Effector memory CD8-positive, alpha-beta T cell (primary cell): ENCODE measurements around the gene ARHGEF17.

Experiments used
- ATAC-seq: fragments of 150-1000 bp; cut with Tn5 transposase; replicated peaks from 2 replicates; pipeline ENCODE4 v1.10.0; 2021; ENCODE audit warnings: mild to moderate bottlenecking, moderate library complexity
- DNase-seq, 3 experiments: peaks; one replicate each; pipeline ENCODE4 v3.0.0; 2021
- H3K27ac Mint-ChIP-seq, 2 donors: one replicate each; pipeline ENCODE4 v1.8.0; 2022; ENCODE audit warnings: mild to moderate bottlenecking in 2 of 2, mixed read lengths in 2 of 2, moderate library complexity in 2 of 2
- H3K27me3 Mint-ChIP-seq, 2 donors: one replicate each; pipeline ENCODE4 v1.8.0; 2022; ENCODE audit warnings: mixed read lengths in 2 of 2
- H3K36me3 Mint-ChIP-seq: one replicate; pipeline ENCODE4 v1.8.0; 2022; ENCODE audit warnings: mild to moderate bottlenecking, moderate library complexity, mixed read lengths; ENCODE audit not compliant: insufficient read depth
- H3K4me1 Mint-ChIP-seq, 2 donors: one replicate each; pipeline ENCODE4 v1.8.0; 2022; ENCODE audit warnings: low read depth in 2 of 2, mixed read lengths in 2 of 2
- H3K4me3 Mint-ChIP-seq, 2 donors: one replicate each; pipeline ENCODE4 v1.8.0; 2022; ENCODE audit warnings: mild to moderate bottlenecking in 2 of 2, mixed read lengths in 2 of 2, moderate library complexity in 2 of 2
- H3K9me3 Mint-ChIP-seq, 2 donors: one replicate each; pipeline ENCODE4 v1.8.0; 2022; ENCODE audit warnings: mixed read lengths in 2 of 2

Gene ARHGEF17

GRCh38 chr11:73403541-73403940, 95.5 kb downstream of the ARHGEF17 start:
- no peaks in the 10 kb centered on the region for H3K4me1 Mint-ChIP-seq
- H3K27me3 Mint-ChIP-seq, result no peaks in the 10 kb centered on the region
- no peak overlapping the region for H3K4me3 Mint-ChIP-seq
- peak overlapping the region; percentile 56 to 74 for H3K27ac Mint-ChIP-seq
- H3K9me3 Mint-ChIP-seq, result no peaks in the 10 kb centered on the region
- DNase-seq (no peak), ATAC-seq (no peak)
- peaks cover 46% of the 10 kb centered on the region for H3K36me3 Mint-ChIP-seq

DNA sequence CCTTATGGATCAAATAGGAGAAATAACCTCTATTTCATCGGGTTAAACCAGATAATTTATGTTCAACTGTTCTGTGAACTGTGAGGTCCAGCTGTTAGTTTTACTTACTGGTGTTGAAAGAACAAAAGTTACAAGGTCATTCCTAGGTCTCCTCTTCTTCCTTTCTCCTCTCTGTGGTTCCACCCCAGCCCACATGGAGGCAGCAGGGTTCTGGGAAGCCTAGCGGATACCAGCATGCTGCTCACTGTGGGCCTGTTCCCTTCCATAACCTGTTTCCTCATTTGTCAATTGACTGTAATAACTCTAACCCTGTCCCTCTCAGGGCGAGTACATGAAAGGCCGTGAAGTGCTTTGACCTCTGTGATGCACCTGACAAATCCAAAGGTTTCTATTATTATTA, 96.0 kb downstream of the ARHGEF17 start:
- peaks cover 44% of the 10 kb centered on the region for H3K36me3 Mint-ChIP-seq
- H3K4me1 Mint-ChIP-seq, result no peaks in the 10 kb centered on the region
- H3K4me3 Mint-ChIP-seq, result no peak overlapping the region
- peak overlapping the region in 1 of 2 donors; percentile 56 for H3K27ac Mint-ChIP-seq
- DNase-seq, result no peak
- no peak for ATAC-seq
- no peaks in the 10 kb centered on the region for H3K27me3 Mint-ChIP-seq
- no peaks in the 10 kb centered on the region for H3K9me3 Mint-ChIP-seq

DNA sequence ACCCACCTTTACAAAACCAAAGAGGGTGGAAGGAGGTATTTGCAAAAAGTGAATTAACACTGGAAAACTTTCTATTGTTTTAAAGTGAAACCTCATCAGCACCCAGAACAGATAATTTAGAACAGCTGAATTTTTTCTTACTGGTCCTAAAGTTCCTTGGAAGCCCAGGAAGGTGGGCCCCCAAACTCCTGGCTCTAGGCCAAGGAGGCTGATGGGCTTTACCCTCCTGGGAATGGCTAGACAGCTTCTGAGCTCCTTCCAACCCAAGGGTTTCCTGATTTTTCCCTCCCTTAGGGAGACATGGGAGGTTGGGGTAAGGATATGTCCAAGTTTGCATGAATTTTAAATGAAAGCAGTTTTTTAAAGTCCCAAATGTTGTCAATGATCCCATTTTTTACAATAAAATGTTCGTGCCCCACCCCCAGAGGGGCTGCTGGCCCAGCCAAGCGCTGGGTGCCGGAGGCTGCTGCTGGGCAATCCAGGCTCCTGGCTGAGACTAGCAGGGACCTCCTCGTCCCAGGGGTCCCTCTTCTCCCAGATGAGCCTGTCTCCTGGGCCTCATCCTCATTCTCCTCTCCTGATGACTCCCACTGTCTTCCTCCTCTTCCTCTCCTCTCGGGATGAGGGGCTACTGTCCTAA, 96.5 kb downstream of the ARHGEF17 start:
- Mint-ChIP-seq H3K9me3 (no peaks in the 10 kb centered on the region), H3K4me1 (no peaks in the 10 kb centered on the region), H3K36me3 (peaks cover 38% of the 10 kb centered on the region), H3K4me3 (no peak overlapping the region), H3K27me3 (no peaks in the 10 kb centered on the region), H3K27ac (peak overlapping the region; percentile 56 to 66)
- ATAC-seq (no peak), DNase-seq (no peak)

DNA sequence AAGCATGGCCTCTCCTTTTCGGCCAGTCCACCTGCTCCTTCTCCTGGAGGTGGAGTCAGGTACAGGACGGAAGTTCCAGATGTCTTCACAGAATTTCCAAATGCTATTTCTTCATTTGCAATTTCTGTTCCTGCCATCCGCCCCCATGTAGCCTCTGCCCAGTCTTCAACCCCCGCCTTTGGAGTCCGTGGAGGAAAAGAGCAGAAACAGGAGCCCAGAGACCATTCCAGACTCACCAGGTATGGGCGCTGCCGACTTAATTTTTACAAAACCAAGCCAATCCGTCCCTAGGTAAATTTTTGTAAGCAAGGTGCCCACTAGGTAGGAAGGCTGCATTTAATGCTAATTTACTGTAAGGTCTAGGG, 97.1 kb downstream of the ARHGEF17 start:
- Mint-ChIP-seq H3K36me3 (peaks cover 33% of the 10 kb centered on the region), H3K4me3 (no peak overlapping the region), H3K4me1 (no peaks in the 10 kb centered on the region), H3K9me3 (no peaks in the 10 kb centered on the region), H3K27me3 (no peaks in the 10 kb centered on the region), H3K27ac (peak overlapping the region in 1 of 2 donors; percentile 66)
- no peak for ATAC-seq
- DNase-seq, result no peak

GRCh38 chr11:73406131-73406530, 98.1 kb downstream of the ARHGEF17 start:
- H3K4me3 Mint-ChIP-seq, result no peak overlapping the region
- no peaks in the 10 kb centered on the region for H3K4me1 Mint-ChIP-seq
- no peak overlapping the region for H3K27ac Mint-ChIP-seq
- no peak for ATAC-seq
- no peaks in the 10 kb centered on the region for H3K27me3 Mint-ChIP-seq
- peaks cover 24% of the 10 kb centered on the region for H3K36me3 Mint-ChIP-seq
- no peaks in the 10 kb centered on the region for H3K9me3 Mint-ChIP-seq
- DNase-seq, result no peak

DNA sequence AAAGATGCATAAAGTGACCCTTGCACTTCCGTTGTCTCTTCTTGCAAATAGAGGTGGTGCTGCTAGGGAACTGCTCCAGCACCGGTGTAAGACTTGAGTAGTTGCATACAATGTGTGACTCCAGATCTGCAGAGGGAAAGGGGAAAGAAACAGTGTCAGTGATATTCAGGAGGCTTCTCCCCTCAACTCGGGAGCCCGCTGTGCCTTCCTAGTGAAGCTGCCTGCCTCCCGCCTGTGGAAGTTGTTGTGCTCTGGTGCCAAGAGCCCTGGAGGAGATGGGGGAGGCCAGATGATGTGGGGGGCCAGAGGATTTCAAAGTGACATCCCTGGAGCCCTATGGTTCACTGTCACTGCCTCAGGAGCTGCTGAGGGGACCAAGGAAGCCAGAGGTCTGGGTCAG, 98.5 kb downstream of the ARHGEF17 start:
- Mint-ChIP-seq H3K27ac (peak overlapping the region in 1 of 2 donors; percentile 49), H3K36me3 (peaks cover 20% of the 10 kb centered on the region), H3K4me3 (no peak overlapping the region), H3K4me1 (no peaks in the 10 kb centered on the region), H3K9me3 (no peaks in the 10 kb centered on the region), H3K27me3 (no peaks in the 10 kb centered on the region)
- DNase-seq (no peak), ATAC-seq (no peak)

DNA sequence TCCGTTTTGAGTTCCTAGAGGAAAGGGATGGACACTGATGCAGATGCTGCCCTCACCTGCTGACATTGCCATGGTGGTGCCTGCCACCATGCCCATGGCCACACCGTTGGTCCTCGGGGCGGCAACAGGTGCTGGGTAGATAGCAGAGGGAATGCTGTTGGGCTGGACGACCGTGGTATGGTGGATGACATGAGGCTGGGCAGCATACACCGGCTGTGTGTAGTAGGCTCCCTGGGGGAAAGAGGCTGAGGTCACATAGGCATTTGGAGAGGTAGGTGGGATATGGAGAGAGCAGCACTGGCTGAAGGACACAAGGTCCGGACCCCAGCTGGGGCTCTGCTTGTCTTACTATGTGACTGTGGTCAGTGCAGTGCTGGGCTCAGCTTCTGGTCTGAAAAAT, 101.4 kb downstream of the ARHGEF17 start:
- no peak overlapping the region for H3K4me3 Mint-ChIP-seq
- peaks cover 10% of the 10 kb centered on the region for H3K36me3 Mint-ChIP-seq
- ATAC-seq (no peak), DNase-seq (no peak)
- no peaks in the 10 kb centered on the region for H3K9me3 Mint-ChIP-seq
- H3K4me1 Mint-ChIP-seq, result no peaks in the 10 kb centered on the region
- H3K27ac Mint-ChIP-seq, result peak overlapping the region; percentile 1 to 26
- H3K27me3 Mint-ChIP-seq, result no peaks in the 10 kb centered on the region

DNA sequence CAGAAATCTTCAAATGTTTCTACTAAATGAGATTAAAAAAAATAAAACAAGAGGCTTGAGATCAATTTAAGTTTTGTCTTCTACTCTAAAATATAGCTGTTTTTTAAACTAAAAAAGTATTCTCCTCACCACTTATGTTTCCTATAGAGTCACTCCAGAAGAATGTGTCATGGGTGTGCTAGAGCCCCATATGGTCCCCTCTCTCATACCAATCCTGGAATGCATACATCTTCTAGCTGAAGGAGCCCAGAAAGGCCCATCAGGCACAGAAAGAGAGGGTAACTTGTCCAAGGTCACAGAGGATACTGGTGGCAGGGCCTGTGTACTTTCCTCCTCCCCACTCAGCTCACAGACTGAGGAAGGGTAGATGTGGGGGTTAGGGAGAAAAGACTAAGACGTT, 102.6 kb downstream of the ARHGEF17 start:
- Mint-ChIP-seq H3K4me3 (no peak overlapping the region), H3K4me1 (peaks cover 5 to 7% of the 10 kb centered on the region in 2 donors), H3K36me3 (peaks cover 10% of the 10 kb centered on the region), H3K27ac (peak overlapping the region in 1 of 2 donors; percentile 16), H3K27me3 (no peaks in the 10 kb centered on the region), H3K9me3 (no peaks in the 10 kb centered on the region)
- DNase-seq (no peak), ATAC-seq (no peak)

- H3K9me3 Mint-ChIP-seq, result no peaks in the 10 kb centered on the region
- no peak for DNase-seq
- no peaks in the 10 kb centered on the region for H3K27me3 Mint-ChIP-seq
- peaks cover 10% of the 10 kb centered on the region for H3K36me3 Mint-ChIP-seq
- no peak overlapping the region for H3K27ac Mint-ChIP-seq
- H3K4me1 Mint-ChIP-seq, result peaks cover 5 to 7% of the 10 kb centered on the region in 2 donors
- H3K4me3 Mint-ChIP-seq, result no peak overlapping the region
- ATAC-seq, result no peak
Measured at GRCh38 chr11:73411031-73411430, 103.0 kb downstream of the ARHGEF17 start.

- ATAC-seq (no peak), DNase-seq (no peak)
- Mint-ChIP-seq H3K4me3 (no peak overlapping the region), H3K27ac (peak overlapping the region in 1 of 2 donors; percentile 20), H3K9me3 (no peaks in the 10 kb centered on the region), H3K36me3 (peaks cover 11% of the 10 kb centered on the region), H3K27me3 (no peaks in the 10 kb centered on the region), H3K4me1 (peaks cover 5 to 7% of the 10 kb centered on the region in 2 donors)
Measured at GRCh38 chr11:73412308-73412707, 104.2 kb downstream of the ARHGEF17 start.

GRCh38 chr11:73413256-73413655, 105.2 kb downstream of the ARHGEF17 start:
- H3K27me3 Mint-ChIP-seq, result no peaks in the 10 kb centered on the region
- H3K4me1 Mint-ChIP-seq, result peaks cover 5 to 7% of the 10 kb centered on the region in 2 donors
- peaks cover 12% of the 10 kb centered on the region for H3K36me3 Mint-ChIP-seq
- H3K27ac Mint-ChIP-seq, result no peak overlapping the region
- no peaks in the 10 kb centered on the region for H3K9me3 Mint-ChIP-seq
- ATAC-seq (no peak), DNase-seq (no peak)
- H3K4me3 Mint-ChIP-seq, result no peak overlapping the region

DNA sequence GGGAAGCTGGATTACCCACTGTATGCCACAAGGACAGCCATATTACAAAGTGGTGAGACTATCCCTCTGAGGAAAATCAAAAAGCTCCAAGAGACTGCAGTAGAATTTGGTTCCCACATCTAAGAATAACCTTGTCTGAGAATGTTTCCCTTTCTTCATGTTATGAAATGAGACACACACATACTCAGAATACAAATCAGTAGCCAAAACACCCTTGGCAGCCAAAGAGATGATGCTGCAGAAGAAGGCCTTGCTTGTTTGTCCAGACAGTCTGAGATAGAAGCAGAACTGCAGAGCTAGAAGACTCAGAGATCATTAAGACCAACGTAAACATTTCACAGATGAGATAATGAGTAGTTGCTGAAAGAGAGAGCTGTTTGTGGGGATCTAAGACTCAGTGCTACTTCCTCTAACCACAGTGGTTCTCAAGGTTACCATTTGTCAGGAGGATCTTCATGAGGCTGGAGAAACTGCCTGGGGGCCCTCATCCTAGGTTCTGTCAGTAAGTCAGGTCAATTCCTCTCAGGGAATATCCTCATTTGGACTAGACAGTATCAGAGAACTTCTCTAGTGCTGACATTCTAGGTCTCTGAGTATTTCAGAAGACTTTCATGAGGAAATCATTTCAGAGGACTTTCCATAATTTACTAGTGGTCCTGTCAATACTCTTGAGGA, 107.0 kb downstream of the ARHGEF17 start:
- ATAC-seq (peak; percentile 50), DNase-seq (no peak)
- Mint-ChIP-seq H3K4me3 (no peak overlapping the region), H3K4me1 (peaks cover 5 to 7% of the 10 kb centered on the region in 2 donors), H3K9me3 (no peaks in the 10 kb centered on the region), H3K27me3 (no peaks in the 10 kb centered on the region), H3K36me3 (peaks cover 14% of the 10 kb centered on the region), H3K27ac (peak overlapping the region; percentile 17 to 38)

DNA sequence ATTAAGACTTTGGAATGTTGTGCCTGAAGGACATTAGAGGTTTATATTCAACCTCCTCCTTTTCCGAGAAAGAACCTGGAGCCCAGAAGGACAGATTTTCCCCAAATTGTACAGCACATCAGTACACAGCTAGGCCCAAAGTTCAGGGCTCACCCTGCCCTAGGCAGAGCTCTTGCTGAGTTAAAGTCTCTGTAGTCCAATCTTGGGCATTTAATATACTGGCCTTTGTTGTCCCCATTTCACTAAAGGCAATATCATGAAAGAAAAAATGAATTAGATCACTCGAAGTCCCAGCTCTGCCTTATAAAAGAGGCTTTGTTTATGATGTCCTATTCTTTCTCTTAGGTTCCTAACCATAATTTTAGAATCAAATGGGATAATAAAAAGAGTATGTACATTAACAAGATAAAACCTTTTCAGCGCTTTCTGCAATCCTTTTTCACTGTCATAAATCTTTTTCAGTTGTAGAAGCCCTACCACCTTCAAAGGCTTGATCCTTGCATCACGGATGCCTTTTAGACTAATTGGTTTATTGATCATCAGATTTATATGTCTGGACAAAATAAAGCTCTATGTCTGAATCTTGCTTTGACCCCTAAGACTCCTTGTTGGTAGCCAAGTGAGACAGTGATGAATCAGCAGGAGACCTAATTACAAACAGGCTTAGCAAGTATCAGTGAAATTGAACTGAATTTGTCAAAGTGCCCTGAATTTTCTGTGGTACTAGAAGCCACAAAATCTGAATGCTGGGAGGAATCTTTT, 108.0 kb downstream of the ARHGEF17 start:
- H3K27ac Mint-ChIP-seq, result peak overlapping the region; percentile 38 to 79
- peaks cover 5 to 7% of the 10 kb centered on the region in 2 donors for H3K4me1 Mint-ChIP-seq

DNA sequence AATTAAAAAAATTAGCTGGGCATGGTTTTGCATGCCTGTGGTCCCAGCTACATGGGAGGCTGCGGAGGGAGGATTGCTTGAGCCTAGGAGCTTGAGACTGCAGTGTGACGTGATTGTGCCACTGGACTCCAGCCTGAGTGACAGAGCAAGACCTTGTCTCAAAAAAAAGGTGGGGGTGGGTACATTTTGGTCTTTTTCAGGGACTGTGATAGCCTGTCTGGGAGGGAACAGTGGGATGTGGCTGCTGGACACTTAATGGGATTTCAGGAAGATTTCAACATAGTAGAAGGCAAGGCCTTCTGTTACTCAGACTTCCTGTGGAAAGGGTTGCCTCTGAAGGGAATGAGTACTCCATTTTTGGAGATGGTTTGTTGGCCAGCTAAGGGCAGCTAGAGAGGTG, 108.7 kb downstream of the ARHGEF17 start:
- Mint-ChIP-seq H3K9me3 (no peaks in the 10 kb centered on the region), H3K36me3 (peaks cover 14% of the 10 kb centered on the region), H3K27ac (peak overlapping the region; percentile 38 to 79), H3K4me3 (no peak overlapping the region), H3K27me3 (no peaks in the 10 kb centered on the region), H3K4me1 (peaks cover 7 to 8% of the 10 kb centered on the region in 2 donors)
- DNase-seq (no peak), ATAC-seq (no peak)

More for the DNA sequence above, 108.0 kb downstream of the ARHGEF17 start:
- no peaks in the 10 kb centered on the region for H3K9me3 Mint-ChIP-seq
- ATAC-seq (no peak), DNase-seq (no peak)
- peaks cover 14% of the 10 kb centered on the region for H3K36me3 Mint-ChIP-seq
- no peak overlapping the region for H3K4me3 Mint-ChIP-seq
- no peaks in the 10 kb centered on the region for H3K27me3 Mint-ChIP-seq
